GM18870 (cell line): Measurements from ENCODE around the gene PPP1R14C.
"Not testable (repeated sequence)": the region's sequence is repeated elsewhere in the genome, so short reads cannot be mapped to it uniquely, and the experiment has no call there.

Experiments used
- ATAC-seq: cut with Tn5 transposase; IDR thresholded peaks from one replicate; pipeline ENCODE4 v1.9.1; 2021; ENCODE audit warnings: moderate library complexity; ENCODE audit not compliant: unreplicated experiment

The PPP1R14C gene

DNA sequence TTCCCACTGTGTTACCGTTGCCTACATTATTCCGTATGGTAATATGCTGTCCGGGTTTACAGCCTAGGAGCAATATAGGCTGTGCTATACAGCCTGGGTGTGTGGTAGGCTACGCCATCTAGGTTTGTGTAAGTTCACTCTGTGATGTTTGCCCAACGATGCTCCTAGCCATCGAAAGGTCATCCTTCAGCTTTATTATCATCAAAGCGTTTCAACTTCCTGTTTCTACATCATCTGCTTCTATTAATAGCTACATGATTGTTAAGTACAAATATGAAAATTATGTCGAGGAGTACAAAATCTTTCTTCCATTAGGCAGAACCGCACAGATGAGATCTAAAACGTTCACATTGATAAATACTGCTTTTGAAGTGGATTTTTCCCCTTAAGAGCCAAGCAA, 69.9 kb downstream of the PPP1R14C start:
- no peak for ATAC-seq

DNA sequence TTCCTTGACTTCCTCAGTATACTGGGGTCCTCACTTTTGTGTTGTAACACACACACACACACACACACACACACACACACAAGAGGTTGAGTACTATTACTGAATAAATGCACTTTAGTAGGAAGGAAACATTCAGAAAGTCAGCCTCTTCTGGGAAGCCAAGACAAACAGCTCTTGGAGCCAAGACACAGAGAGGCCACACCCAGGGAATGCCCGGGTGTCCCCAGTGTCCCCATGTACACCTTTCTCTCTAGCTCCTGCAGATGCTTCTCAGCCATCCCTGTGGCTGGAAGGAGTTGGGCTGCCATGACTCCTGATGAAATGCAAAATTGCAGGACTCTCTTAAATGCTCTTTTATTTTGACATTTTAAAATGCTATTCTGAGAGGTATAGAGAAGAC, 70.5 kb downstream of the PPP1R14C start:
- ATAC-seq = no peak

DNA sequence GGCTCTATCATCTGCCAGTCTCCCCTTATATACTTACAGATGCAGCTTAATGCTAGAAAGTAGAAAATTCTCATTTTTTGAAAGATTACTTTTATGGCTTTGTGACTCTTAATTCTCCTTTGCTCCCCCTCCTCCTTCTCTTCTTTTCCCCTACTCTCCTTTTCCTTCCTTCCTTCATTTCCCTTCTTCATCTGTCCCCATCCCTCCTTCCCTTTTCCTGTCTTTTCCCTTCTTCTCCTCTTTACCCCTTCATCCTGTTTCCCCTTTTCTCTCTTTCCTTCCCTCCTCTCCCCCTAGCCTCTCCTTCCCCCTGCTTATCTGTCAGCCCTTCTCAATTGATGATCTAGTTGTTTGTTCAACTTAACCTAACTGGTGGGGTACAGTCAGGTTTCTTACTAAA, 71.5 kb downstream of the PPP1R14C start:
- no peak for ATAC-seq

DNA sequence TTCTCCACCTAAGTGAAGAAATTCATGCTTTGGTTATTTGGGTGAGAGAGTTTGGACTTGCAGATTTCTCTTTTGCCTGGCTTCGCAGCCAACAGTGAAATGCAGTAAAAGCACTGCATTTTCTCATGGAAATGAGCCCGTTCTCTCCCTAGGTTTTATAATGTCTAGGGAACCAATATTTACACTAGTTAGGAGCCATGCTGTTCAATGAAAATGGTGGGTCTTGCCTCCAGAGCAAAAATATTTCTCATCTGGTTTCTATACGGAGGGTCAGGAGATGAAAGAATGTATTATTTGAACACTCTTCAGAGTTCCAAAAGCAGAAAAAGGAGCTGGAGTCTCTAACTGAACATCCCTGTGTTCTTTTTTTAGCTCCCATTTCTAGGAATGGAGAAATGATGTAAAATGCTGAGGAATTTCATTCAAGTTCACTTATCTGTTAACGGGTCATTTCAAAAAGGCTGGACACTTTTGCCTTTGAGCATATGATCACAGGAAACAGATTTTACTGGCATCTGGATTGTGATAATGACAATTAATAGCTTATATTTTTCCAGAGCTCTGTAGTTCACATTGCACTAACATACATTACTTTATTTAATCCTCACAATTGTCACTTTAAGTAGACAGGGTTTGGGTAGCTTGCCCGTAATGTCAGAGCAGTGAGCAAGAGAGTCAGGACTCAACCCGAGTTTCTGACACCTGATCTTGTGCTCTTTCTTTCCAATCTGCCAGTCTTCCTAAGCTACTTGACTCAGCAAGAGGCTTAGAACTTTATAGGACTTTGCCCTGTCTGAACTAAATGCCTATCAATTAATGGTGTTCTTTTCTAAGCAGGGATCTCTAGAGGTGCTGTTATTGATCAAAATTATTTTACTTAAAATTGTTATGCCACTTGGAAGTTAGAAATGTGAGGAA, 78.0 kb downstream of the PPP1R14C start:
- ATAC-seq = no peak

DNA sequence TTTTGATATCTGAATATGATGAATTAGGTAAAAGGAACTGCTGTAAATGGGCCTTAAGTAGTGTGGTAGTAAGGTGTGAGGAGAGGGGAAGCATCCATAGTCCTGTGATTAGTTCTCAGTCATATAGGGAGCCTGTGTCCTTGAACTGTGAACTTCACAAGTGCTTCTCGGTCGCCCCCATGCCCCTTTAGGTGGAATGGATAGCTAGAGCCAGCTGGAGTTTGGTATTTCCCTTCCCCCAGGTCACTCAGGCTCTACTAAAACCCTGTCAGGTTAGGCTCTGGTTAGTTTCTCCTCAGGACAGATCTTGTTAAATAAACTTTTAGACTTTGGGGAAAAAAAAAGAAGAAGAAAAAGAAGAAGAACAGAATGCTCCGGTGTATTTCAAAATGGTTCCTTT, 82.0 kb downstream of the PPP1R14C start:
- no peak for ATAC-seq

DNA sequence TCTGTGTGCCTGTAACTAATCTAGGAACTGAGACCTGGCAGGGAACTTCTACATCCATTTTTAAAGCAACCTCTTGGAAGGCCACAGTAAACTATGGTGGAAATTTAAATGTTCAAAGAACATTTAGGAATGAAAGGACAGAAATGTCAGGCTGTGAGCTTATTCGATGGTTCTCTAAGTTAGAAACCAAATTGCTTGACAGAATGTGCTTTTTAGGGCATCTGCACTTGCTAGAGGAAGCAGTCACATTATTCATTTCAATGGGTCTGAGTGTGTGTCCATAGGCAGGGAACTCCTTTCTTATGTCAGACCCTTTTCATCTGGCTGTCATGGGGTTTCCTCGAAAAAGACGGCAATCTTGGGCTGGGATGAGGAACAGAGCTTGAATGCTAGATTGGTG, 84.4 kb downstream of the PPP1R14C start:
- ATAC-seq = no peak

DNA sequence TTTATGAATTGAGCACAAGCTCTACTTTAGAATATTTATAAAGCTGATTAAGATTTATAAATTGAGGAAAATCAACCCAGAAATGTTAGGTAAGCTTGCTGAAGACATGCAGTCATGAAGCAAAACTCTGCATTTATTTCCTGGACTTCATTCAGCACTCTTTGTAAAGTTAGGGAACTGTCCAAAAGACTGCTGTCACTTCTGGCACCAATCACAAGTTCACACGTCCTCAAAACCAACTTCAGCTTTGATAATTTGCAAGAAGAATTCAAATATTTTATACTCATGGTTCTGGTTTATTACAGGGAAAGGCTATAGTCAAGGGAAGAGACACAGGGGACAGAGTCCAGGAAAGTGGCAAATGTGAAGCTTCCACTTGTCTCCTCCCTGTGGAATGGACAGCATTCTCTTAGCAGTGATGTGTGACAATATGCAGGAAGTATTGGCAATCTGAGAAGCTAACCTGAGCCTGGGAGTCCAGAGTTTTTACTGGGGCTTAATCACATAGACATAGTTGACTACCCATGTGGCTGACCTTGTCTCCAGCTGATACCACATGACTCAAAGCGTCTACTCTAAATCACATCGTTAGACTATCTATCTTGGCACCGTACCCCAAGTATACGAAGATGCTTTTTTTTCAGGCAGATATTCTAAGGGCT, 85.4 kb downstream of the PPP1R14C start:
- ATAC-seq = no peak

DNA sequence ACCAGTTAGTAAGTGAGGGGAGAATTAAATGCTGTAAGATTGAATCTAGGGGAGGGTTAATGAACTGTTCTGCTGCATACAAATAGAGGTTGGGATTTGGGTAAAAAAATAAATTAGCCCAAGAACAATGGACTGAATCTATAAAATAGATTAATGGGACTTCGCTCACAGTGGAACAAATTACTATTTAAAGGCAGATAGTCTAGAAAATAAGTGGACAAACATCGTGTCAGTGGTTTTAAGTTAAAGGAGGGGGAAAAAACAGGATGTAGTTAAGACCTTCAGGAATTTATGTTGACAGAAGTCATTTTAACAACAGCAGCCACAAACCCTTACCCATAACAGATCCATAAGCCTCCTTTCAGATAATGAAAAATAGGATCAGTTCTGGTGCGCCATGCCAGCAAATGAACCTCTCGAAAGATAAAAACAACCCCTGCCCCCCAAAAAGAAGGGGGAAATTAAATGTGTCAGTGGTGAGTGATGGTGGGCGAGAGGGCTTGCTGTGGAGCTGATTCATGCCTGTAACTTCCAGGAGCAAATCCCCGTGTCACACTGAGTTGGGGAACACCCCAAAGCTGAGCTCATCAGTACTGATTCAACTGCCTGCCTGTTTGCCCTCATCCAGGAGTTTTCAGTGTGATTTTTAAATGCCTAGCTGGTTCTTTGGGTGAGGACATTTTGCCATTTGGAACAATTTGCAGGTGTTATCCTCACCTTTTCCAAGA, 86.8 kb downstream of the PPP1R14C start:
- ATAC-seq = no peak

DNA sequence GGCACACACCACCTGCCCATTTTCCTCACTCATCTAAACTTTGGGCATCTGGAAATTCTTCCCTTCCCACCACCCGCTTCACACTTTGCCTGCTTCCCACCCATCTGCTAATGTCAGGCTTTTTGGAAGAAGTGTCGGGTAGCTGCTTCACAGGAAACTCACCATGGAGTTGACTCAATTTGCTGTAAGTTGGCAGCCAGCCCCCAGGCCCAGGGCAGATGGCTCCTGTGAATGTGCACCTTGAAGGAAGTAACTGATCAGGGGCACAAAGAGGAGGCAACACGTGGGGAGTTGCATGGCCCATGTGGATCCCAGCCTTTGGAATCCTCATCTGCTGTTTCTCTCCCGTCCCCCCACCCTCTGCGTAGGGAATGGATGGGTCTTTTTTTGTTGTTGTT, 87.3 kb downstream of the PPP1R14C start:
- ATAC-seq = no peak

DNA sequence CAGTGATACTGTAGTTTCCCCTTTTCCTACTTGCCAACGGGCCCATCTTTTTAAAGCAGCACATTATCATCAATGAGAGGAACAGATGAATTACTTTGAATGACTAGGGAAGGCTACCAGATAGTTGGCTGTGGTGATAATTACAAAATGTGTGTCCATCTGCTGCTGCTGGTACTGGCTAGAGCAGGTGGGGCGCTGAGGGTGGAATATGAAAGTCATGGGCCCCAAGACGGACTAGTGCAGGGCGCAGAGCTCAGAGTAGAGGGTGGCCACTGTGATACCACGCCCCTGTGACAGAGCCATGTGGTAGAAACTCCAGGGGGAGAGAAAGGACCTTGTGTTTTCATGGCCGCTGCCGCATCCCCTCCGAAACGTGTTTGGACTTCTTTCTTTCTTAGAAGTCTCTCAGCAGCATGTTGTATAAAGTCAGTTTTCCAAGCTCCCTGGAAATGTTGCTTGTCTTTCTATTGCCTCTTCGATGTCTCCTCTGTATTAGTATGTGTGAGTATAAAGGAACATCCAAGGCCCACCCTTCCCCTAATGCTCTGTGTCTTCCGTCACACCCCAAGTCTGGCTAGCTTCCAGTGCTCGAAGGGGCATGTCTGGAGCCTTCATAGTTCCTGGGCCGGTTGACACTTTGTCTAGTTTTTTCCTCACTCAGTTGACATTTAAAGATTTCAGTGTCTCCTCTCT, 88.1 kb downstream of the PPP1R14C start:
- ATAC-seq = no peak

DNA sequence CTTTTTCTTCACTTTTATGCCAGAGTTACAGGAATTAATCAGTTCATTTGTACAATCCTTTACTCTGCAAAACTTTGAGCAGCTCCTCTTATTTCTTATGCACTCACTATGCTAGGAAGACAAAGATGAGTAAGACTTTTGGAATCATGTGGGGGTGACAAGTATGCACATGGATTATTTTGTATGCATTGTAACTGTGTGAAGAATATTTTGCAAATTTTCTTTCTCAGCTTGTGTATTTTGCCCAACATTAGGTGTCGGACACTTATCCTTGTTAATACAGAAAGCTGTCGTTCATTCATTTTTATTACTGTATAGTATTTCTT, 88.6 kb downstream of the PPP1R14C start:
- ATAC-seq = no peak

DNA sequence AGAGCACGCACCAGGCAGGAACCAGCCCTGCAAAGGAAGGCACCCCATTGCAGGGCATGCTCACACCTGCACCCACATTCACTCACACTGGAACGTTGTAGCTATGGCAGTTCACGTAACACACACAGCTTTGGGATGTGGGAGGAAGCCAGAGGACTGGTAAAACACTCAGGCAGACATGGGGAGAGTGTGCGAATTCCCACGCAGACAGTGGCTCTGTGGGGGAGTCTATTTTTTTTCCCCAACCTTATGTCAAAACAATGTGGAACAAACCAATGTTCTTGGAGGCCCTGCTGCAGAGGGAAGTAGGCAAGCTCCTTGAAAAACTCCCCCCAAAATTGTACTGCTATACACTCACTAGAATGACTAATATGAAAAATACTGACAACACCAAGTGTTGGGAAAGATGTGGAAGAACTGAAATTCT, 91.0 kb downstream of the PPP1R14C start:
- ATAC-seq = no peak

DNA sequence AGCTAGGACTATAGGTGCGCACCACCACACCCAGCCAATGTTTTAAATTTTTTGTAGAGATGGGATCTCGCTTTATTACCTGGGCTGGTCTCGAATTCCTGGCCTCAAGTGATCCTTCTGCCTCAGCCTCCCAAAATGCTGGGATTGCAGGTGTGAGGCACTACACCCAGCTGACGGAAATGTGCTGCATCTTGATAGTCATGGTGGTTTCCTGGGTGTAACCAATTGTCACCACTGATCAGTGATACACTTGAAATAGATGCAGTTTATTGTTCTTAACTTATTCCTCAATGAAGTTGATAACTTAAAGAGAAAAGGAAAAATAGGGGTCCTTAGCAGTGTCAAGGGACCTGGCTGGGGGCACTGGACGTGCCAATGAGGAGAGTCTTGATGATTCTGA, 92.4 kb downstream of the PPP1R14C start:
- ATAC-seq = no peak

DNA sequence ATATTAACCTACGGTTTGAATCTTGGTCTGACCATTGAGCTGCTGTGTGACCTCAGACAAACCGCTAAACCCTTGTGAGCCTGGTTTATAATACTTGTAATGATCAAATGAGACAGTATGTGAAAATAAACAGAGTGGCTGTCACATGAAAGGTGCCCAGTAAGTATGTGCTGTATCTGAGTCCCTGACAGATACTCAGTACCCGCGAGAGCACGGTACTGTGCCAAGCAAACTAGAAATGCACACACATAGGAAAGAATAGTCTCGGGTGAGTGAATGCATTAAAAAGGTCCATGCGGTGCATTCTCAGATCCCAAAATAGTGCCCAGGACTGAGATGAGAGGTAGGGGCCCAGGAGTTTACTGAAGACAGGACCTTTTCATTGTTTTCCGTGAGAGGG, 93.3 kb downstream of the PPP1R14C start:
- no peak for ATAC-seq

DNA sequence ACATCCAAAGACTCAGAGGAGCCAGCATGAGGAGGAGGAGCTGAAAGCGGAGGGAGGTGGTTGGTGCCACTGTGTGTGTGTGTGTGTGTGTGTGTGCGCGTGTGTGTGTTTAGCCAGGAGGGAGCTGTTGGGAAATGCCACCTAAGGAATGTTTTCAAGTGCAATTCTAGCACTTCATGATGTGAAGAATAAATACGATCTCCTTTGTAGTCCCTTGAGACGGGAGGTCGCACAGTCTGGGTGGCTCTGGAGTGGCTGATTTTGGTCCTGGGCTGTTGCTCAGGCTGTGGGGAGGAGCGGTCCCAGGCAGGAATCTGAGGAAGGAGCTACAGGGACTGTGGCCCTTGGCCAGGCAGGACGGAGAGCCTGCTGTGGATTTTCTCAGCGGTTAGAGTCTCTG, 93.7 kb downstream of the PPP1R14C start:
- no peak for ATAC-seq

DNA sequence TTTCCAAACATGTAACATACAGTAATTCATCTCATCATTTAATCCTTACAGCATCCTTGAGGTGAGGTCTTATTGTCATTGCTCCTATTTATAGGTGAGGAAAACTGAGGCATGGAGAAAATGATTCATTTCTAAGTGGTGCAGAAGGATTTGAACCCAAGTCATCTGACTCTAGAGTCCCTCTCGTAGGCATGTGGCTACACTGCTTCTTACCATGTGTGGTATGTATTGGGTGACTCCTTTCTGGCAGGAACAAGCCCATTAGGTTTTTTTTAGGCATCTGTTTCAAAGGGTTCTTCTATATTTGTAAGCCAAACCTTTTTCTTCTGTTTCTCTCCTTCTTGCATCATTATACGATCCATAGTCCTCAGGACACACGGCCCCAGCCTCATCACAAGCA, 94.8 kb downstream of the PPP1R14C start:
- ATAC-seq = no peak

DNA sequence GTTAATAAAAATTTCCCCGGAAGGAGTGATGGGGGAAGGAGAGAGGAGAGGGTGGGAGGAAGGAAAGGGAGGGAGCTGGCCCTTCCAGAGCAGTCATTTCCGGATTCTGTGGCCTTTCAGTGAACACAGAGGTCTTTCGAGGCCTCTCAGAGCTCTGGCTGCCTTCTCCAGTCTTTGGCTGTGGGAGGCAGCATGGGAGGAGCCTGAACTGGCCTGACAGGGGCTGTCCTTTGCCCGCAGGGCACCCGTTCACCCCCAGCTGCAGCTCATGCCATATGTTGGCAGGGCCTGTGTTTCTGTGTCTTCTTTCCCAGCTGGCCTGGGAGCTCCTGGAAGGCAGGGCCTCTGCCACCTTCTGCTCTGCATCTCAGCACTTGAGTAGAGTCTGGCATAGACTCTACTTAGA, 95.5 kb downstream of the PPP1R14C start:
- no peak for ATAC-seq

DNA sequence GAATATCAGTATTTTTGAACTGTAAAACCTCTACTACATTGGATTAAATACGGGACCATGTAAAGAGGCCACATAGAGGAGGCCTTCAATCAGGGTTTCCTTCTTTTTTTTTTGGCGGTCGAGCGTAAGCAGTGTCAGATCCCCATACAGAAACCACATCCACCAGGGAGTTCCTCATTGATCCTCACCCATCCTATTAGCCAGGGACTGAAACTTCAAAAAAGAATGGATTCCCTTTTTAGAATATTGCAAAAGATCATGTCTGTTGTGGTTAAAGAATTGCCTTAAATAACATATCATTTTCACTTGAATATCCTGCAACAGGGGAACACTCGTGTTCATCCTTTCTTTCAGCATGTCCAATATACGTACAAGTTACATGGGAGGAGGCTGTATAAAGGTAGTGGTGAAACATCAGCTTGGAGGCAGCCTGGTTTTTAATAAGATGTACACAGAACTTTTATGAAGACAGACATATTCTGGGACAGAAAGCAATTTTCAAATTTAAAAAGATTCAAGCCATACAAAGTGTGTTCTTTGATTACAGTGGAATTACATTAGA, 96.1 kb downstream of the PPP1R14C start:
- ATAC-seq = no peak

DNA sequence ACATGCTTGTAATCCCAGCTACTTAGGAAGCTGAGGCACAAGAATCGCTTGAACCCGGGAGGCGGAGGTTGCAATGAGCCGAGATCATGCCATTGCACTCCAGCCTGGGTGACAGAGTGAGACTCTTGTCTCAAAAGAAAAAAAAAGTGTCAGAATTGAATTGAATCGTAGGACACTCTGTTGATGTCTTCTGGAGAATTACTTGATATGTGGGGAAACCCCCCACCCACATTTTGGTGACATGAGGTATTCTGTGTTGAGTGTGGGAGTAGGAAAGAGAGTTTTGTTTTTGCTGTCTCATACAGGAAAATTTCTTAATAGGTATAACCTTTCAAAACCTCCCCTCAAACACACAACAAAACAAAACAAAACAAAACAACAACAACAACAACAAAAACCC, 98.9 kb downstream of the PPP1R14C start:
- not testable (repeated sequence) for ATAC-seq

DNA sequence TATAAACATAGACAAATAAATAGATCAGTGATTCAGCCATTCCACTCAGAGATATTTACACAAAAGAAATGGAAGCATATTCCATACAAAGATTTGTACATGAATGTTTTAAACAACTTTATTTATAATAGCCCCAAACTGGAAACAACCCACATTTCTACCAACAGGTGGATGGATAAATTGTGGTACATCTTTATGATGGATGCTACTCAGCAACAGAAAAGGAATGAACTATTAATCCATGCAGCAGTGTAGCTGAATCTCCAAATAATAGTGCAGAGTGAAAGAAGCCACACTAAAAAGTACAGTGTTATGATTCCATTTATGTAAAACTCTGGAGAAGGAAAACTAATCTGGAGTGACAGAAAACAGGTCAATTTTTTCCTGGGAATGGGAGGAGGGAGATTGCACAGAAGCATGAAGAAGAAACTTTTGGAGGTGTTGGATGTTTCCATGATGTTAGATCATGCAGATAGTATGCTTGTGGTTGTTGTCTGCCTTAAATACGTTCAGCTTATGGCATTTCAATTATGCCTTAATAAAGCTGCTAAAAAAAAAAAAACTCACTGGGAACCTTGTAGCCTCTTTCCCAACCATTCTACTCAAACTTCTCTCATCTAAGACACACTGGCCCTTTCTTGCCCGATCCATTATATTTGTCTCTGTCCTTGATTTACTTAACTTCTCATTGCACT, 100.9 kb downstream of the PPP1R14C start:
- ATAC-seq = no peak
